GM13976 (cell line): Measurements from ENCODE around the gene SH3PXD2A.

Experiments
- DNase-seq: peaks from one replicate; pipeline ENCODE4 v3.0.0; 2012; ENCODE audit warnings: low spot score
- in situ Hi-C: fragments of 300-500 bp; cut with MboI; formaldehyde crosslinking; loops from one replicate; pipeline ENCODE4 v1.12.0; 2022; ENCODE audit warnings: low sequenced_read_pairs, mixed read lengths, inconsistent platforms; ENCODE audit not compliant: unreplicated experiment
- TF ChIP-seq, protein P1 (sequence below): IDR thresholded peaks from 2 replicates; pipeline ENCODE4 v1.5.1; 2012; ENCODE audit warnings: borderline replicate concordance, mild to moderate bottlenecking; ENCODE audit not compliant: insufficient read depth; ENCODE audit errors: extremely low read depth, missing control alignments, control extremely low read depth

Gene SH3PXD2A

DNA sequence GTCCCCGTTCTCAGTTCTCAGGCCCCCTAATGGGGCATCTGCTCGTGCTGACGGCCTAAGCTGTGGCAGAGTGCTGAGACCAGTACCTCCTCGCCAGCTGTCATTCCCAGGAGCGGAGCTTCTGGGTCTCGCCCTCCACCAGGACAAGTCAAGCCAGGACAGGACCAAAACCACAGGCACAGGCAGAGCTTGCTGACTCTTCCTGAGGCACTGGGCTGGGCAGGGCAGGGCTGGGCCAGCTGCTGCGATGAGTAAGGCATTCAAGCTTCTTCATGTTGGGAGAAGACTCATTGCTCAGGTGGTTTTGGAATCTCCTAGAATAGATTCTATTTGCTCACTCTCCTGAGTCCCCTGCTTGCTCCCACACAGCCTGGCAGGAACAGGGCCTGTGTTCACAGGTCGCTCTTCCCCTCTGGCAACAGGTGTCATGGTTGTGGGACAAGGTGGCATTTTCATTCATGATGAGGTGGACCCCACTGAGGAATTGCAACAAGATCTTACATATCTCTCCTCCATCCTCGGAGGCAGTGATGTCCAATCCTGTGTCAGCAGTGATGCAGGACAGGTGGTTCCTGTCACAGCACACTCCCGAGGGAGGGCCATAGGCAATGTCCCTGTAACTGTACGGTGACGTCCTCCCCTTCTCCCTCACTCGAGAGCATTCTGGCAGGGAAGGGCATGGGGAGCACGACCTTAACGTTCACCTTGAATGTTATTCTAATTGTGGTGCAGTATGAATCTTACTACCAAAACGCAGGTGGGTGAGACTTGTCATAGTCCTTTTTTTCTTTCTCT lies 17.0 kb upstream of the SH3PXD2A start:
- in situ Hi-C loops, result no loop called here
- DNase-seq, result no peak
- TF ChIP-seq, protein P1, sequence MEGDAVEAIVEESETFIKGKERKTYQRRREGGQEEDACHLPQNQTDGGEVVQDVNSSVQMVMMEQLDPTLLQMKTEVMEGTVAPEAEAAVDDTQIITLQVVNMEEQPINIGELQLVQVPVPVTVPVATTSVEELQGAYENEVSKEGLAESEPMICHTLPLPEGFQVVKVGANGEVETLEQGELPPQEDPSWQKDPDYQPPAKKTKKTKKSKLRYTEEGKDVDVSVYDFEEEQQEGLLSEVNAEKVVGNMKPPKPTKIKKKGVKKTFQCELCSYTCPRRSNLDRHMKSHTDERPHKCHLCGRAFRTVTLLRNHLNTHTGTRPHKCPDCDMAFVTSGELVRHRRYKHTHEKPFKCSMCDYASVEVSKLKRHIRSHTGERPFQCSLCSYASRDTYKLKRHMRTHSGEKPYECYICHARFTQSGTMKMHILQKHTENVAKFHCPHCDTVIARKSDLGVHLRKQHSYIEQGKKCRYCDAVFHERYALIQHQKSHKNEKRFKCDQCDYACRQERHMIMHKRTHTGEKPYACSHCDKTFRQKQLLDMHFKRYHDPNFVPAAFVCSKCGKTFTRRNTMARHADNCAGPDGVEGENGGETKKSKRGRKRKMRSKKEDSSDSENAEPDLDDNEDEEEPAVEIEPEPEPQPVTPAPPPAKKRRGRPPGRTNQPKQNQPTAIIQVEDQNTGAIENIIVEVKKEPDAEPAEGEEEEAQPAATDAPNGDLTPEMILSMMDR, result no peak

DNA sequence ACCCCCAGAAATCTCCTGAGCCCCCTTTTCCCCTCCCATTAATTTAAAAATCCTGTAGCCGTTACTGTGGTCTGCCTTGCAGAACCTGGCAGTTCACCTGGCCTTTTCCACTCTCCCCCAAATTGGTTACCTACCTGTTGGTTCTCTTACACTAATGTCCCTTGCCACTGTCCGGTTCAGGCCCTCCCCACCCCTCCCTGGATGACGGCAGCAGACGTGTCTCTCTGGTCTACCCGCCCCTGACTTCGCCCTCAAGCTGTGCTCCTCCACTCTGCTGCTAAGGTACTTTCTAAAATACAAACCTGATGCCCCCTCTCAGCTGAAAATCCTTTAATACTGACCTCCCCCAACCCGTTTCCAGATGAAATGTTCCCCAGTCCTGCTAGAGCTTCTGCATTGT lies 15.6 kb upstream of the SH3PXD2A start:
- TF ChIP-seq, protein P1, result no peak
- in situ Hi-C loops, result no loop called here
- no peak for DNase-seq

DNA sequence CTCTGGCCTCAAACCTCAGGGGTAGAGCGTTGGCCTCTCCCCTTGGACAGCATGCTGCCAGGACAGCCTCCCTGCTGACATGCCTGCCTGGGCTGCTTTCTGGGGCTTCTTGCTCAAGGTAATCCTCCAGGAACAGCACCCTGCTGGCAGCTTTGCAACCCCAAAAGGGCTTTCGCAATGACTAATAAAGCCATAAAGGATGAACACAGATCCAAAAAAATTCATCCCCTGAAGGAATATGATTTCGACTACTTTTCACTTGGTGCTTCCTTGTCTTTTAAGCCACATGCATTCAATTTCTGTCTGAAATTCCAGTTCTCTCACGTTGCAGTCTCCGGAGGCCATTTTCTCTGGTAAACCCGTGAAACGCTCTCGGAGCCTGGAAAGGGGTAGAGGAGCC lies 15.1 kb upstream of the SH3PXD2A start:
- in situ Hi-C loops, result no loop called here
- TF ChIP-seq, protein P1, result no peak
- no peak for DNase-seq

DNA sequence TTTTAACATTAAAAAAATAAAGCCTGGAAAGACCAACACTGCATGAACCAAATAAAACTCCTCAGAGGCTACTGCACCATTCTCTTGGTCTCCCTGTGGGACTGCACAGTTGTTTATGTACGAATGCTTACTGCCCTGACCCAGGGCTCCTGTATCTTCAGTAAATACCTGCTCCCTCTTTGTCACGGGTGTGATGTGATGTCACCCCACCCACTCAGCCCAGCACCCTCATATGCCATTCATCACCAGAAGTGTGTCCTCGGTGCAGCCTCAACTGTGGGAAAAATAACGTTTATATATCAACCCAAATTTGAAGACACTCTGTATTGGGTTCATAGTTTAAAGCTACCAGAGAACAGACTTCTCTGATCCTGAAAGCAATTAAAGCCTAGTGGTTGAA lies 14.0 kb upstream of the SH3PXD2A start:
- in situ Hi-C loops, result loop anchor here (10.0 kb wide), 1 partner anchor 155 kb away; no protein-coding TSS in a partner anchor
- TF ChIP-seq, protein P1, result no peak
- no peak for DNase-seq

DNA sequence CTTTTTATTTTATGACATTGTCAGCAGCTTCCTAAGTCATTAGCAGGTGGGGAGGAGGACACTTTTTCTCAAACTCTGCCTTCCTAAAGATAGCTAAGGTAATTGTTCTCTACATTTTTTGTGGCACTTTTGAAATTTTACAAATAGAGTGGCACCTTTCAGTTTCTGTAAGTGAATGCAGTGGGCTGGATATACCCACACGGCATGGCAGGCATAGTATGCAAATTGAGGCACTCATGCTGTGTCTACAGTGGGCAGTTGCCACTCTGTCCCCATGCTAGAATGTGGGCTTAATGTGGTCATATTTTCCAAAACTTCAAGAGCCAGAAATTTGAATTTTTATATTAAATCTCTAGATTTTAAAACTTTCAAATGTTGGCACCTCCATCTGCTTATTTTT lies 12.8 kb upstream of the SH3PXD2A start:
- in situ Hi-C loops, result loop anchor here (10.0 kb wide), 1 partner anchor 153 kb away; no protein-coding TSS in a partner anchor
- TF ChIP-seq, protein P1, result no peak

DNA sequence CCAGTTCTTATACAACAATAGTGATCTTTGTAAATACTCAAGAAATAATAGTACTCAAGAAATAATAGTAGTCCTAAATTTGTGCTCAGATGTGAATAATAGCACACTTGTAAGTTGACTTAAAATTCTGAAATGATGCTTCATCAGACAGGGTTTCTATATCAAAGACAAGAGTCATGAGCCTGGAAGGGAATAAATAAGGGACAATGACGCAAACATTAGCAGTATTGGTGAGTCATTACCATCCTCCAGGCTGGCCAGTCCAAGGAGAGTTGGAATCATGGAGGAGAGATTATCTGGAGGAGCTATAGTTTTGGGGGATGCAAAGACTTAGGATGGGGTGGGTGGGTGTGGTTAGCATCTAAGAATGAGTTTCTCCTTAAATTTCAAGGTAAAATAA lies 6.1 kb upstream of the SH3PXD2A start:
- in situ Hi-C loops, result loop anchor here (10.0 kb wide), 1 partner anchor 147 kb away; no protein-coding TSS in a partner anchor
- DNase-seq, result no peak
- TF ChIP-seq, protein P1, result no peak

More for the DNA sequence above, 12.8 kb upstream of the SH3PXD2A start:
- no peak for DNase-seq
